GOT3 (cell line): ENCODE data around the gene BAIAP2.

ENCODE experiments used
- DNase-seq: peaks from one replicate; lab custom pipeline; 2025; ENCODE audit warnings: mixed read lengths; lab: John Stamatoyannopoulos, UW

The BAIAP2 gene

DNA sequence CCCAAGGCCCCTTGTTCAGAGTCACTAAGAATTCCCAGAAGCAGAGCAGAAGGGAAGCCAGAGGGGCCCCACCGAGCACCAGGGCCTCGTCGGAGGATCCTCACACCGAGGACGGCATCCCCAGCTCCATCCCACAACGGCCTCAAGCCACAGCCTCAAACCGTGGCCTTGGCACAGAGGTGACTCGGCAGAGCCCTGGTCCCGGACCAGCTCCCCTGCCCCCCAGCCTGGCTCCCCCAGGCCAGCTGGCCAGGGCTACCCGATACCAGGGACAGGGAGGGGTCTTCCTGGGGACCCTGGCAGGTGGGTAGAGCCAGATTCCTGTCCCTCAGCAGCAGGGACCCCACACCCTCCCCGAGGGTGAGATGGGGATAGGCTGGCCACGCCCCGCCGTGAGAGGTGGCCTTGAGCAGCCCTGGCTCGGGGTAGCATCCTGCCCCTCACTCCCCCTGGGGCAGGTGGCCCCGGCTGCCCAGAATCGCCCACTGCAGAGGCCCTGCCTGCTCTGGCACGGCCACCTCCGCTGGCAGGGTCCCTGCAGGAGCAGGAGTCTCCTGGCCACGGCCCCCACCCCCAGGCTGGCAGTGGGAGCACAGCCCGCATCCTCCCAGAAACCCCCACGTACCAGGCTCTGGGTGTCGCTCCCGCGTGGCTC lies 124.8 kb downstream of the BAIAP2 start:
- no peak for DNase-seq

DNA sequence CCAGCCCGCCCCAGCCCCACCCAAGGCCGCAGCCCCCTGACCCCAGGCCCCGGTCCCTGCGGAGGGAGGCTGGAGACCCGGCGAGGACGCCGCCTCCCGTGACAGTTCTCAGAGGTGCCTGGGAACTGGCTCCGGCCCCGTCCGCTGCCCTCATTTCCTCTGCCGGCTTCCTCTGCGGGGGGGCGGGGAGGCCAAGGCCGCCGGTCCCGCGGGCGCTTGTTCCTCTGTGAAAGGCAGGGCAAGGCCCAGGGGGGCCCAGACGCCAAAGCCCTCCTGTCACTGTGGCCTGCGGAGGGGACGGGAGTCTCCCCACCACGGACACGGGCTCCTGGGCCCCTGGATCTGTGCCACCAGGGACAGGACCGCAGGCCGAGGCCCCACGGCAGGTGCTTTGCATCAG lies 125.4 kb downstream of the BAIAP2 start:
- no peak for DNase-seq

DNA sequence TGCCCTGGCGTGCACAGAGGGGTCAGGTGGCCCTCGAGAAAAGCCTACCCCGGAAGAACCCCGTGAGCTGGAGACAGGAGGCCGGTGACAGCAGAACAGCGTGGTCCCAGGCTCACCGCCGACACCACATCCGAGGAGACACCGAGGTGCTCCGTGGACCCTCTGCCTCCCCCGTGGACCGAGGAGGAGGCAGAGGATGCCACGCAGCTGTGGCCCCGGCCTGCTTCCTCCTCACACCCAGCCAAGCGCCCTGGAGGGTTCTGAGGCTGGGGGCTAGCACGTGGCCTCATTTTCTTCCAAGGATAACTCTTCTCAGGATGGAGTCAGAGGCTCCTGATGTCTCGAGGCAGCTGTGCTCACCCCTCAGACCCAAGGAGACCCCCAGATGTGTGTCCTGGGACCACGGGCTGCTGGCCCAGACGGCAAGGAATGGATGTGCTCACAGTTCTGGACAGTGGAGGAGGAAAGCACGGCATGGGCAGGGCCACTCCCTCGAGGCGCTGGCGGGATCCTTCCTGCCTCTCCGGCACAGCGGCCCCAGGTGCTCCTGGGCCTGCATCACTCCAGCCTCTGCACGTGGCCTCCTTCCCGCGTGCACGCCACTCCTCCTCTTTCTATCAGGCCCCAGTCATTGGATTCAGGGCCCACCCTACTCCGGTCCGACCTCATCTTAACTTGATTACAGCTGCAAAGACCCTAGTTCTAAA lies 125.9 kb downstream of the BAIAP2 start:
- no peak for DNase-seq

DNA sequence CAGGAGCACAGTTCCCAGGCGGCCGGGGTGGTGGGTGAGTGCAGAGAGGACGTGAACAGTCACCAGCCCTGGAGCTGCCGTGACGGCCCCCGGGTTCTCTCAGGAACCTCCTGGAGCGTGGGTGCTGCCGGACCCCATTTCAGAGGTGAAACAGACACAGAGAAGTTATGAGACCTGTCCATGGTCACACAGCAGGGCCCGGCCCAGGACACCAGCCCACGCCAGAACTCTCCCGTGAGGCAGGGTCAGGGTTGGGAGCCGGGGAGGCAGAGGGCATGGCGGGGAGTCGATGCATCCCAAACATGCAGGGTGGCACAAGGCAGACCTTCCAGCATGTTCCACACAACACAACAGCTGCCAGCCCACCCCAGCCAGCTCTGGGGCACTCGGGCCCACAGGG lies 126.6 kb downstream of the BAIAP2 start:
- no peak for DNase-seq

DNA sequence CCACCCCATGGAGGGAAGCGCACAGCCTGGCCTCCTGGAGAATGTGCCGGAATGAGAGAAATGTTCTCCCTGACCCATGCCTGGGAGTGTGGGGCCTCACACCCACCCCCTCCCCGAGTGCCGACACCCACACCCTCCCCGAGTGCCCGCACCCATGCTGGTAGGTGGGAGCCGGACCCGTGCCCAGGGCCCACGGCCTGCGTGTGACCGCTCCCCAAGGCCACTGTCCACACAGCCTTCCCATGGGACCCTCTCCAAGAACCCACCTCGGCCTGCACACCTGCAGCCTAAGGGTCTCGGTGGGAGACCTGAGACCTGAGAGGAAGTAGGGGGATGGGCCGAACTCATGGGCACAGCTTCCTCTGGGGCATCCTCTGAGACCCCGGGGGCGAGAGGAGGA lies 127.0 kb downstream of the BAIAP2 start:
- no peak for DNase-seq

DNA sequence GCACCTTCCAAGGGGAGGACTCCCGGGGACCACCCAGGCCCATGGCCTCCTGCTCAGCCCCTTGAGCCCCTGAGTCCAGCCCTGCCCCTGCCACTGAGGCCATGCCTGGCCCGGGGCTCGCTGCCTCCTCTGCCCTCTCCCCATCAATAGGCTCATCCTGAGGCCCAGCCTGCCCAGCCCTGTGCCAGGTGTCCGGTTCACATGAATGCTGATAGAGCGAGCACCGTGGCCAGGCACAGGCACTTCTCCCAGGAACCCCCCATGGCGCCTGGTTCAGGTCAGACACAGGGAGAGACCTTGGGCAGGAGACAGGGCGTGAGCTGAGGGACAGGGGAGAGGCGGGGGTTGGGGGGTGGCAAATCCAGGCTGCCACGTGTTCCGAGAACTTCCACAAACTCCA lies 127.5 kb downstream of the BAIAP2 start:
- no peak for DNase-seq

DNA sequence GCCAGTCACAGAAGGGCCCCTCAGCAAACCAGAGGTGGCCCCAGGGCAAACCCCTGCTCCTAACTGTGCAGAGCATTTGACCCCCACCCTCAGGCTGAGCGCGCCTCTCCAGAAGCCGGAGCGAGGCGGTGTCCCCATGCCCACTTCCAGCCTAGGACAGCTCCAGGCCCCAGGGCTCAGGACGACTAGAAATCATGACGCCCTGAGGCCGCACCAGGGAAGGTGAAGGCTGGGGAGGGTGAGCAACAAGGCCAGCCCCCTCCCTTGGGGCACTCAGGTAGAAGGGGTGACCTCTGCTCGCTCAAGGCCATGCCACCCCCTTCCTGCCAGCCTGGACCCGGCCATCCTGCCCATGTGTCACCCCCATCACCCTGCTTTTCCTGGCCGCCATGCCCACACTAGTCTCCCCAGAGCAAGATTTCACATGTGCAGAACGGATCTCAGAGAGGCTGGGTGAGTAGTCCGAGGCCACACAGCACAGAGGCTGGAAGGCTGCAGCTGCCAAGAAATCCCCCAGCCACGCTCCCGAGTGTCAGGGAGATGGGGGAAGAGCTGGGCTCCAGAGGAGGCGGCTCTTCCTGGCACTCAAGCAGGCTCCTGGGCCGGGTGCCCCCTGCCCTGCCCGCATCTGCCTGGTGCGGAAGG lies 128.2 kb downstream of the BAIAP2 start:
- DNase-seq = no peak

DNA sequence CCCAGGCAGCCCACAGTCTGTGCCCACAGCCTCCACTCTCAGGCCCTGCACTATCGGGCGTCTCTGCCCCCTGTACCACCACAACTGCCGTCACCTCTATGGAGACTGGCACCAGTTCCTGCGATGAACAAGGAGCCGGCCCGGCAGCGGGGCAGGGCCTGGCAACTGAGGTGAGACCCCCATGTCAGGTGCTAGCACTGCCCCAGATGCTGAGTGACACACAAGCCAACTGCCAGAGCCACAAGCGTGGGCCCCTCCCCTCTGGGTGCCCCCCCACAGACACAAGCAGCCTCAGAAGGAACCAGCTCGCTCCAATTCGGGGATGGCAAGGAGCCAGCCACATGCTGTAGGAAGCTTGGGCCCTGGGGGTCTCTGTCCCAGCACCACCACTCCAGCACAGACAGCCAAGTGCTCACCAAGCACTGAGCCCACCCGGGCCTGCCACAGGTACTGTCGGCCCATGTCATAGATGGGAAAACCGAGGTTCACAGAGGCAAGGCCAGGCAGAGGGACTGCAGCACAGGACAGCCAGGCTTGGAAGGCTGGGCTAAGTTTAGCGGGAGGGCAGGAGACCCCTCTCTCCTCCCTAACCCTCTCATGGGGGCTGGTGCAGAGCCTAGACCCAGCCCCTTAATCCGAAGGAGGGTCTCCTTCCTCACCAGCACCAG lies 128.9 kb downstream of the BAIAP2 start:
- no peak for DNase-seq

DNA sequence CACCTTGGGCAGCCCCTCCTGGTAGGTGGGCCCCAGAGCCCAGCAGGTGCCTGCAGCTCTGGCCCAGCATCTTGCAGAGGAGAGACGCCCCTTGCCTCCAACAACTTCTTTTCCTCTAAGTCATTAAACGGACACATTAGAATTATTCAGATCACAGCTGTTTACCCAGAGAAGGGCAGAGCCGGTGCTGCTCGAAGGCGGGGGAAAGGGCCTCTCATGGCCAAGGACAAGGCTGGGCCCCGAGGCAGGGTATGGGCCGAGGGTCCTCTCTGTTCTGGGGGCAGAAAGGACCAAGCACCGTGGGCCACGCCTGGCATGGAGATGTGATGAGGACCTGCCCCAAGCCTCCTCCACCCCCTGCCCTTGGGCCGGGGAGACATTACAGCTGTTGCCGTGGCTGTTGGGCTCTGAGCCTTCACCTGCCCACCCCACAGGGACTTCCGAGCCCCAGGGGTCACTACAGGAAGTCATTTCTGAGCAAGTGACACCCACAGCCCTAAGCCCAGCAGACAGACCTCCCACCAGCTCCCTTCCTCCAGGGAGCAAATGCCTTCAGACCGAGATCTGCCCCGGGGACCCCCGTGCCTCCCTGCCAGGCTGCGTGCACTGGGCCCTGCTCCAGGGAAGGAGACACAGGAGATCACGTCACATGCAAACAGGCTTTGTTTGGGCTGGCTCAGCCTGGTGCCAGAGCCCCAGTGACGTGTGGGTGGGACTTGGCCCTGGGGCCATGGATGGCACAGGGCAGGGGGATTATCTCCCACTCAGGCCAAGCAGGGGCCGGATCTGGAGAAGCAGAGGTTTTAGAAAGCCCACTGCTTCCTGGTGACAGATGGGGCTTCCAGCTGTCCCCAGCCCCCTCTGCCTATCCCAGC lies 129.7 kb downstream of the BAIAP2 start:
- DNase-seq = no peak

DNA sequence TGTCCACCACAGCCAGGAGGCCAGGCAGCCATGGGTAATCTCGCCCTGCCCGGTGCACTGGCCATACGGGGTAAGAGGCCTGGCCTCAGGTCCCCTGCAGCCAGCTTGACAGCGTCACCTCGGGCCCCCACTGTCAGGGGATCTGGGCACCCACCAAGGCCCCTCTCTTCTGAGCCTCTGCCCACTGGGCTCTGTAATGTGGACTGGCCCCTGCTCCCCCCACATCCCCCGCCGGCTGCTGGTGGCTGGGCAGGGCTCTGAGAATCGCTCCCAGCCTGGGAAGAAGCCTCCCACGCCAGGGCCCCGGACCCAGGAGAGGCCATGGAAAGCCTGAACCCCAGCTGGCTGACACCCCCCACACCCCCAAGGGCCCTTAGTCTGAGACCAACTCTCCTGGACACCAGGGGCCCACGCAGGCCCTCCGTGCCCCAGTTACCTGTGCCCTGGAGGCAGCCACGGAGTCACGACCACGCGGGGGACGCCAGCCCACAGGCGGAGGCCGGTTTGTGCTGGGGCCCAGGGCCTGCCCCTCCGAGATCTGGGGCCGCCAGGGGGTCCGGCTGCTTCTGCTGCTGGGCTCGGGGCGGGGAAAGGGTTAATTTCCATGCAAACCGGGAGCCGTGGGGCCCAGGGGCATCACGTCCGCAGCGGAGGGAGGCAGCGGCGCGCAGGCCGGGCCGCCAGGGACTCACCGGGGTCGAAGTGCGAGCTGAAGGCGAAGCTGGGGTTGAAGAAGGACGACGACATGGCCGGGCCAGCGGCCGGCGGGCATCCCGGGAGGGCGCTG lies 130.5 kb downstream of the BAIAP2 start, which contains the start of gene PVALEF:
PVALEF (plus strand) TSS at position 262 of the 787 bp plus-strand sequence. CDS start 15,720 bp downstream, outside the sequence.
- DNase-seq = no peak

DNA sequence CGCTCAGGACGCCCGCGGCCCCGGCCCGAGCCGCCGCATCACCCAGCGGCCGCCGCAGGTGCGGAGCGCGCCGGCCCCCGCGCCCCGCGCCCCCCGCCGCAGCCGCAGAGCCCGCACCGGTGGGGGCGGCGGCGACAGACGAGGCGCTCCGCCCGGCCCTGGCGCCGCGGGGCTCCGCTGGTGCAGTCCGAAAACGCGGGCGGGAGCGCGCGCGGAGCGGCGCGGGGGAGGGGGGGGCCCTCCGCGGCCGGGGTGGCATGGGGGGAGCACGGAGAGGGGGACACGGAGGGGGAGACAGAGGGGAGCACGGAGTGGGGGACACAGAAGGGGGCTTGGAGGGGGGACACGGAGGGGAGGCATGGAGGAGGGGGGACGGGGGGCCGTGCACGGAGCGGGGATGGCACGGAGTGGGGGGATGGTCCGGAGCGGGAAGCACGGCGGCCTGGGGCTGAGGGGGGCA lies 131.1 kb downstream of the BAIAP2 start, which contains the start of gene AATK:
AATK (minus strand) TSS at position 189 of the 460 bp plus-strand sequence. CDS start 229 bp downstream, outside the sequence.
- DNase-seq = no peak
